Mesenchymal stem cell (in vitro differentiated cells and primary cell): Measurements from ENCODE around the gene BMPR1A.
"Not testable (repeated sequence)": the region's sequence is repeated elsewhere in the genome, so short reads cannot be mapped to it uniquely, and the experiment has no call there.

Experiments
- DNase-seq: peaks from one replicate; pipeline ENCODE4 v3.0.0-alpha.2; 2013
- H2AFZ ChIP-seq: one replicate; pipeline ENCODE4 v1.6.1; 2013; ENCODE audit warnings: low read depth, mild to moderate bottlenecking, control low read depth, inconsistent platforms, low read length, moderate library complexity
- H2AK5ac ChIP-seq: 2 replicates; pipeline ENCODE4 v1.6.1; 2013; ENCODE audit warnings: low read length, moderate library complexity, mild to moderate bottlenecking, inconsistent platforms; ENCODE audit not compliant: severe bottlenecking
- H2BK120ac ChIP-seq: one replicate; pipeline ENCODE4 v1.6.1; 2013; ENCODE audit warnings: low read depth, mild to moderate bottlenecking, inconsistent platforms, low read length, moderate library complexity
- H2BK12ac ChIP-seq, 2 experiments: one replicate each; pipeline ENCODE4 v1.6.1; 2013; ENCODE audit warnings: inconsistent platforms in 2 of 2, low read length in 2 of 2, mild to moderate bottlenecking in 2 of 2, moderate library complexity in 2 of 2, control low read depth in 1 of 2
- H2BK15ac ChIP-seq: one replicate; pipeline ENCODE4 v1.6.1; 2013; ENCODE audit warnings: mild to moderate bottlenecking, low read depth, inconsistent platforms; ENCODE audit not compliant: poor library complexity, severe bottlenecking
- H2BK5ac ChIP-seq: 2 replicates; pipeline ENCODE4 v1.6.1; 2013; ENCODE audit warnings: low read depth, mild to moderate bottlenecking, low read length, control low read depth, inconsistent platforms; ENCODE audit not compliant: poor library complexity, severe bottlenecking
- H3K14ac ChIP-seq, 2 experiments: one replicate each; pipeline ENCODE4 v1.6.1; 2013; ENCODE audit warnings: inconsistent platforms in 2 of 2, low read length in 2 of 2, control low read depth in 1 of 2, mild to moderate bottlenecking in 1 of 2, moderate library complexity in 1 of 2
- H3K18ac ChIP-seq, 2 experiments: one replicate each; pipeline ENCODE4 v1.6.1; 2013; ENCODE audit warnings: inconsistent platforms in 2 of 2, low read length in 2 of 2, control low read depth in 1 of 2, low read depth in 1 of 2, mild to moderate bottlenecking in 1 of 2
- H3K23ac ChIP-seq, 2 experiments: one replicate each; pipeline ENCODE4 v1.6.1; 2013; ENCODE audit warnings: inconsistent platforms in 2 of 2, low read length in 2 of 2, mild to moderate bottlenecking in 2 of 2, moderate library complexity in 2 of 2, control low read depth in 1 of 2
- H3K27ac ChIP-seq: 2 replicates; pipeline ENCODE4 v1.5.1; 2013; ENCODE audit warnings: mild to moderate bottlenecking, moderate library complexity, low read length, control low read depth, inconsistent platforms; ENCODE audit not compliant: poor library complexity, severe bottlenecking
- H3K27me3 ChIP-seq, 2 experiments: 2 replicates each; pipeline versions ENCODE4 v1.6.1 to v1.7.0; 2013; ENCODE audit warnings: low read length in 2 of 2, mild to moderate bottlenecking in 2 of 2, moderate library complexity in 2 of 2, control low read depth in 1 of 2, inconsistent platforms in 1 of 2; ENCODE audit not compliant: control insufficient read depth in 1 of 2, insufficient read depth in 1 of 2
- H3K36me3 ChIP-seq, 2 experiments: 2 replicates each; pipeline versions ENCODE4 v1.6.1 to v1.7.0; 2013; ENCODE audit warnings: low read length in 2 of 2, control low read depth in 1 of 2, inconsistent platforms in 1 of 2, low read depth in 1 of 2, mild to moderate bottlenecking in 1 of 2; ENCODE audit not compliant: insufficient read depth in 2 of 2, control insufficient read depth in 1 of 2
- H3K4ac ChIP-seq, 2 experiments: one replicate each; pipeline ENCODE4 v1.6.1; 2013; ENCODE audit warnings: inconsistent platforms in 2 of 2, low read length in 2 of 2, mild to moderate bottlenecking in 2 of 2, moderate library complexity in 2 of 2, control low read depth in 1 of 2, low read depth in 1 of 2
- H3K4me1 ChIP-seq: 2 replicates; pipeline ENCODE4 v1.6.1; 2013; ENCODE audit warnings: low read depth, low read length, control low read depth; ENCODE audit not compliant: control insufficient read depth, insufficient read depth
- H3K4me2 ChIP-seq: 2 replicates; pipeline ENCODE4 v1.6.1; 2013; ENCODE audit warnings: low read length, mild to moderate bottlenecking, inconsistent platforms; ENCODE audit not compliant: poor library complexity, severe bottlenecking
- H3K4me3 ChIP-seq, 2 experiments: 2 replicates each; pipeline versions ENCODE4 v1.5.1 to v1.7.0; 2013; ENCODE audit warnings: low read length in 2 of 2, mild to moderate bottlenecking in 2 of 2, control low read depth in 1 of 2, low read depth in 1 of 2; ENCODE audit not compliant: insufficient read depth in 1 of 2
- H3K79me1 ChIP-seq: replicated peaks from 2 replicates; pipeline ENCODE4 v1.6.1; 2013; ENCODE audit warnings: mild to moderate bottlenecking, control low read depth, low read length, inconsistent platforms; ENCODE audit not compliant: poor library complexity, severe bottlenecking
- H3K9ac ChIP-seq: 2 replicates; pipeline ENCODE4 v1.7.0; 2013; ENCODE audit warnings: mild to moderate bottlenecking, low read length, moderate library complexity
- H3K9me3 ChIP-seq: 2 replicates; pipeline ENCODE4 v1.7.0; 2013; ENCODE audit warnings: mild to moderate bottlenecking, low read length; ENCODE audit not compliant: control insufficient read depth
- H4K8ac ChIP-seq: one replicate; pipeline ENCODE4 v1.6.1; 2013; ENCODE audit warnings: inconsistent platforms, mild to moderate bottlenecking, low read length, moderate library complexity
- H4K91ac ChIP-seq: one replicate; pipeline ENCODE4 v1.6.1; 2013; ENCODE audit warnings: mild to moderate bottlenecking, low read length, inconsistent platforms
- WGBS: methylation state at CpG from one replicate; pipeline ENCODE4 v1.1.7; 2013; ENCODE audit warnings: mixed read lengths; 5-methylcytosine and 5-hydroxymethylcytosine counted together

Gene BMPR1A

GRCh38 chr10:86952106-86952505 is 195.7 kb downstream of the BMPR1A start:
- H3K18ac ChIP-seq: no peak overlapping the region
- no peak for DNase-seq
- H3K4me2 ChIP-seq: no peak overlapping the region
- H3K79me1 ChIP-seq: no peaks in the 10 kb centered on the region
- no peaks in the 10 kb centered on the region for H3K36me3 ChIP-seq
- H3K27me3 ChIP-seq: peaks cover 0 to under 1% of the 10 kb centered on the region in 2 experiments
- 98% methylated on average over 7 of the region's 7 CpGs for WGBS
- peak overlapping the region; percentile 6 for H2BK15ac ChIP-seq
- no peak overlapping the region for H2AFZ ChIP-seq
- no peak overlapping the region for H2BK12ac ChIP-seq
- H3K4me3 ChIP-seq: no peak overlapping the region
- H3K4ac ChIP-seq: no peak overlapping the region
- H2BK120ac ChIP-seq: no peak overlapping the region
- H4K8ac ChIP-seq: no peak overlapping the region
- H4K91ac ChIP-seq: no peak overlapping the region
- peaks cover 11% of the 10 kb centered on the region for H3K4me1 ChIP-seq
- H3K9ac ChIP-seq: no peak overlapping the region
- no peak overlapping the region for H3K27ac ChIP-seq
- H2AK5ac ChIP-seq: no peak overlapping the region
- H3K9me3 ChIP-seq: no peaks in the 10 kb centered on the region
- H3K14ac ChIP-seq: no peak overlapping the region
- H3K23ac ChIP-seq: no peak overlapping the region
- H2BK5ac ChIP-seq: no peak overlapping the region

- H3K14ac ChIP-seq, H3K9ac ChIP-seq, H2BK12ac ChIP-seq: not testable (repeated sequence)
These were observed 196.3 kb downstream of the BMPR1A start for GRCh38 chr10:86952697-86953096.

GRCh38 chr10:86953747-86954680 is 197.6 kb downstream of the BMPR1A start:
- Histone ChIP-seq H3K4me2 (no peak overlapping the region), H2BK15ac (peak overlapping the region; percentile 58), H3K4ac (peak overlapping the region; percentile 82 to 97), H3K27me3 (no peaks in the 10 kb centered on the region), H2AFZ (peak overlapping the region; percentile 78), H3K4me3 (peak overlapping the region in 1 of 2 experiments; percentile 22), H3K9me3 (no peaks in the 10 kb centered on the region), H2BK5ac (no peak overlapping the region), H3K36me3 (no peaks in the 10 kb centered on the region), H2AK5ac (no peak overlapping the region), H3K23ac (peak overlapping the region in 1 of 2 experiments; percentile 57), H2BK12ac (peak overlapping the region; percentile 97 to 98), H3K4me1 (peaks cover 17% of the 10 kb centered on the region), H3K18ac (peak overlapping the region; percentile 90 to 98), H3K14ac (peak overlapping the region in 1 of 2 experiments; percentile 55), H3K79me1 (no peaks in the 10 kb centered on the region), H3K27ac (no peak overlapping the region), H3K9ac (peak overlapping the region; percentile 68), H4K91ac (peak overlapping the region; percentile 98), H4K8ac (peak overlapping the region; percentile 95), H2BK120ac (peak overlapping the region; percentile 91)
- peak; percentile 92 for DNase-seq
- WGBS: 55% methylated on average over 10 of the region's 15 CpGs

More at GRCh38 chr10:86952697-86953096, 196.3 kb downstream of the BMPR1A start:
- 99% methylated on average over 10 of the region's 10 CpGs for WGBS
- not testable (repeated sequence) for H2BK5ac ChIP-seq, H3K27me3 ChIP-seq, H3K27ac ChIP-seq, DNase-seq, H3K79me1 ChIP-seq, H3K23ac ChIP-seq, H3K9me3 ChIP-seq, H2AFZ ChIP-seq, H4K91ac ChIP-seq, H3K18ac ChIP-seq, H4K8ac ChIP-seq, H2AK5ac ChIP-seq, H2BK15ac ChIP-seq, H2BK120ac ChIP-seq, H3K4ac ChIP-seq, H3K36me3 ChIP-seq, H3K4me2 ChIP-seq, H3K4me3 ChIP-seq
- peaks cover 11% of the 10 kb centered on the region for H3K4me1 ChIP-seq
